ENCODE measurements around the gene DGKD. TPM values are rescaled to one million over a fixed set of nuclear protein-coding genes. Genes with fewer than 3 reads are reported as not detected.
A peak's percentile ranks its signal among the peaks of the same experiment; 100 is the strongest.

DGKD gene
- total RNA-seq, 1 donor from 2014 or later: 49.5 TPM

DNA sequence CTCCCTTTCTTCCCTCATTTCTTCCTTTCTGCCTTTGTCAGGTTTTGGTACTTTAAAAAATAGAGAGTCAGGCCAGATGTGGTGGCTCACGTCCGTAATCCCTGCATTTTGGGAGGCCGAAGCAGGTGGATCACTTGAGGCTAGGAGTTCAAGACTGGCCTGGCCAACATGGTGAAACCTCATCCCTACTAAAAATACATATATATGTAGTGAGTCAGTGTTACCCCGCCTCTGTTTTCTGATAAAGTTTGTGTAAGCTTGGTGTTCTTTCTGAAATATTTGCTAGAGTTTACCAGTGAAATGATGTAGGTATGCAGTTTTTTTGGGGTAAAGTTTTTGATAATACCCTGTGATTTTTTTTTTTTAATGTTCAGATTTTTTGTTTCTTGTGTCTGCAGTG lies 58.8 kb downstream of the DGKD start:
- no peak for DNase-seq (ENCODE audit: low spot score, unreplicated experiment)
- H3K4me1 Mint-ChIP-seq (ENCODE audit: low read depth): peaks cover 33% of the 10 kb centered on the region
- no peak overlapping the region for H3K27ac Mint-ChIP-seq
- H3K9me3 Mint-ChIP-seq (ENCODE audit: low read depth): peaks cover 23% of the 10 kb centered on the region
- TF ChIP-seq, protein P1, sequence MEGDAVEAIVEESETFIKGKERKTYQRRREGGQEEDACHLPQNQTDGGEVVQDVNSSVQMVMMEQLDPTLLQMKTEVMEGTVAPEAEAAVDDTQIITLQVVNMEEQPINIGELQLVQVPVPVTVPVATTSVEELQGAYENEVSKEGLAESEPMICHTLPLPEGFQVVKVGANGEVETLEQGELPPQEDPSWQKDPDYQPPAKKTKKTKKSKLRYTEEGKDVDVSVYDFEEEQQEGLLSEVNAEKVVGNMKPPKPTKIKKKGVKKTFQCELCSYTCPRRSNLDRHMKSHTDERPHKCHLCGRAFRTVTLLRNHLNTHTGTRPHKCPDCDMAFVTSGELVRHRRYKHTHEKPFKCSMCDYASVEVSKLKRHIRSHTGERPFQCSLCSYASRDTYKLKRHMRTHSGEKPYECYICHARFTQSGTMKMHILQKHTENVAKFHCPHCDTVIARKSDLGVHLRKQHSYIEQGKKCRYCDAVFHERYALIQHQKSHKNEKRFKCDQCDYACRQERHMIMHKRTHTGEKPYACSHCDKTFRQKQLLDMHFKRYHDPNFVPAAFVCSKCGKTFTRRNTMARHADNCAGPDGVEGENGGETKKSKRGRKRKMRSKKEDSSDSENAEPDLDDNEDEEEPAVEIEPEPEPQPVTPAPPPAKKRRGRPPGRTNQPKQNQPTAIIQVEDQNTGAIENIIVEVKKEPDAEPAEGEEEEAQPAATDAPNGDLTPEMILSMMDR (IDR thresholded peaks at IDR 0.05; ENCODE audit: unreplicated experiment): no peak
- H3K36me3 Mint-ChIP-seq (ENCODE audit: insufficient read depth): peaks cover 22% of the 10 kb centered on the region
- H3K4me3 Mint-ChIP-seq (ENCODE audit: low read depth): no peak overlapping the region
- H3K27me3 Mint-ChIP-seq: no peaks in the 10 kb centered on the region

DNA sequence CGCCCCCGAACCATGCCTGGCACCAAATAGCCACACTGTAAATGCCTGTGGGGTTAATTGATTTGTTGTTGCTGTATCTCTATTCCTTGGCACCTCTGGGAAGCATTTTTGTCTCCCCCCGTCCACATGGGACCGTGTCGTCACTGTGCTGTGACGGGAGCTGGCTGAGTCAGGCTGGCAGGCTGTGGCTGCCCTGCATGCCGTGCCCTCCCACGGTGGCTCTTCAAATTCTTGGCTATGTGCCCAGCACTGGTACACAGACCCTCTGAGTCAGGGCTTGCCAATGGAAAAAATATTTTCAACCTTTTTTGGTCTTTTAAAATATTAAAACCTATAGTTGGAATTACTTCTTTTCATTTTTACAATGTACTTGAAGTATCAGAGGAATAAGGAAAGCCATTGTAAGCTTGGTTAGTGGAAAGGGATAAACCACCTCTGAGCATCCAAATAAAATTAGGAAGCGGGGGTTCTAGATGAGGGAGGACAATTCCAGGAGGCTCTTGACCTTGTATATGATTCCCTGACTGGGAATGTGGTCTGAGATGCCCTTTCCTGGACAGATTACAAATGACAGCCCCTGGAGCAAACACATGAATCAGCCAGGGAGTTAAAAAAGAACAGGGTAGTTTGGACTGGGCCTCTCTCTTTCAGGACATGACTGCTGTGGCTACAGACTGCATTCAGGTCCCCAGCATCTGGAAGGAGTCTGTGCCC lies 59.4 kb downstream of the DGKD start:
- Mint-ChIP-seq H3K36me3 (ENCODE audit: insufficient read depth) (peaks cover 17% of the 10 kb centered on the region), H3K27me3 (no peaks in the 10 kb centered on the region), H3K4me3 (ENCODE audit: low read depth) (no peak overlapping the region), H3K9me3 (ENCODE audit: low read depth) (peaks cover 23% of the 10 kb centered on the region), H3K27ac (peak overlapping the region; percentile 19), H3K4me1 (ENCODE audit: low read depth) (peaks cover 34% of the 10 kb centered on the region)
- TF ChIP-seq, protein P1 (IDR thresholded peaks at IDR 0.05; ENCODE audit: unreplicated experiment): no peak
- DNase-seq (ENCODE audit: low spot score, unreplicated experiment): no peak

DNA sequence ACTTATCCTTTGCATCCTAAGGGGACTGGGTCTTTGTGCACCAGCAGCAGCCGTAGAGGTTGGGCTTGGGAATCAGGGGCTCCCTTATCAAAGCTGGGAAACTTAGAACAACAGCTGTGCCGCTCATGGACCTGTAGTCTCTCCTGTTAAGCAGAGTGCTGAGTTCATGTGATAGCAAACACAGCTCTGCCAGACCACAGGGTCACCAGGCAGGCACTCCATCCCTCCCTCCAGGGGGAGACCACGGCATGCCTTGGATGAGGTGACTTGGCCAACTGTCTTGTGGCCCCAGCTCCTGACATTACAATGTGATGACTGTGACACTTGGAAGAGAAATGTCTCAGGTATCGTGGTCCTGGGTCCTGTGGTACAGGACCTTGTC lies 60.0 kb downstream of the DGKD start:
- TF ChIP-seq, protein P1 (IDR thresholded peaks at IDR 0.05; ENCODE audit: unreplicated experiment): no peak
- Mint-ChIP-seq H3K4me1 (ENCODE audit: low read depth) (peaks cover 29% of the 10 kb centered on the region), H3K36me3 (ENCODE audit: insufficient read depth) (peaks cover 17% of the 10 kb centered on the region), H3K27me3 (no peaks in the 10 kb centered on the region), H3K4me3 (ENCODE audit: low read depth) (no peak overlapping the region), H3K27ac (no peak overlapping the region), H3K9me3 (ENCODE audit: low read depth) (peaks cover 23% of the 10 kb centered on the region)
- no peak for DNase-seq (ENCODE audit: low spot score, unreplicated experiment)

DNA sequence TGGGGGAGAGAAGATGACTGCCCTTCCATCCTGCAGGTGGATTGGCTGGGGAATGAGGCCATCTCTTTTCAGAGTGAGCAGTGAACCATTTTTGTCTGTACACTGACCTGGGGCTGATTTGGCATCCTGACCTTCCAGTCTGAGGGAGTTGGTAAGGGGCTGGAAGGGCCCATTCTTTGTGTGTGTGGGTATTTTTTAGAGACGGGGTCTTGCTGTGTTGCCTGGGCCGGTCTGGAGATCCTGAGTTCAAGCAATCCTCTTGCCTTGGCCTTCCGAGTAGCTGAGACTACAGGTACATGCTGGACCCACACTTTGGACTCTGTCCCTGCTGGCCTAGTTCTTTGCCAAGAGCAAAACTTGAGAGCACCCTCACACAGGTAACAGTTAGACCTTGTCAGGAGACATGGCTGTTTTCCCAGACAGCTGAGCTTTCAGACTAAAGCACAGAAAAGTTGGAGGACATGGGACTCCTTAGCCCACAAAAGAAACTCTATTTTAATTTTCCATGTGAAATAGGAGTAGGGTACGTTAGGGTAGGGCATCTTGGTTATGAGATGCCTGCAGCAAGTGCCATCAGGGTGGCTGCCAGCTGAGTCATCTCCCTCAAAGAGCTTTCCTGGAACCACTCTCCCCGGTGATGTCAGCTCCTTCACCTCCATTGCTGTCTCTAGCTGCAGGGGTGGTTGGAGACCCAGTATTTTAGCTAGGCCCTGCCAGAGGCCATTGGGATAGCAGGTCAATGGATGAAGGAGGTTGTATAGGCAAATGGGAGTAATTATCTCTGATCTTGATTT lies 60.7 kb downstream of the DGKD start:
- peaks cover 17% of the 10 kb centered on the region for H3K36me3 Mint-ChIP-seq (ENCODE audit: insufficient read depth)
- DNase-seq (ENCODE audit: low spot score, unreplicated experiment): no peak
- H3K27ac Mint-ChIP-seq: no peak overlapping the region
- peaks cover 23% of the 10 kb centered on the region for H3K9me3 Mint-ChIP-seq (ENCODE audit: low read depth)
- no peak overlapping the region for H3K4me3 Mint-ChIP-seq (ENCODE audit: low read depth)
- TF ChIP-seq, protein P1 (IDR thresholded peaks at IDR 0.05; ENCODE audit: unreplicated experiment): no peak
- H3K4me1 Mint-ChIP-seq (ENCODE audit: low read depth): peaks cover 23% of the 10 kb centered on the region
- no peaks in the 10 kb centered on the region for H3K27me3 Mint-ChIP-seq

DNA sequence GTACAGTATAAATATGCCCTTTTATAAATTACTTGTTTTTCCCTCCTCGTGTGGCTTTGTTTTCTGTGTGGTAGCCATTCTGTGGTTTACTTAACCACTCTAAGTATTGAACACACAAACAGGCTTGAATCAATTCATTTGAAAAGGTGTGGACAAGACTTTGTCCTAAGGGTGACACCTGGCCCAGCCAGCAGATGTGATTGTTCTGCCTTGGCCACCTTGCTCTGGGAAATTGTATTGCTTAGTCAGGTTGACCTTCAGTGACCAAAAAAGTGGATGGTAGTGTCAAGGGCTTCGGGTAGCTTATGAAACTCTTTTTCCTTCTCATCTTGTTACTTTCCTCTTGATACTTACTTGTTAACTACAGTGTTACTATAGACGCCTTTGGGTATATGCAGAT lies 61.9 kb downstream of the DGKD start:
- TF ChIP-seq, protein P1 (IDR thresholded peaks at IDR 0.05; ENCODE audit: unreplicated experiment): no peak
- Mint-ChIP-seq H3K27me3 (no peaks in the 10 kb centered on the region), H3K27ac (no peak overlapping the region), H3K9me3 (ENCODE audit: low read depth) (peaks cover 17% of the 10 kb centered on the region), H3K4me1 (ENCODE audit: low read depth) (peaks cover 20% of the 10 kb centered on the region), H3K36me3 (ENCODE audit: insufficient read depth) (peaks cover 13% of the 10 kb centered on the region), H3K4me3 (ENCODE audit: low read depth) (no peak overlapping the region)
- no peak for DNase-seq (ENCODE audit: low spot score, unreplicated experiment)

Data from progenitor cell of endocrine pancreas (in vitro differentiated cells).